ENCODE measurements around the gene RIMBP2. TPM values are rescaled to one million over a fixed set of nuclear protein-coding genes. Genes with fewer than 3 reads are reported as not detected.

RIMBP2 gene
- total RNA-seq, 1 experiment from 2014 or later: not detected

GRCh38 chr12:130523863-130524614 lies 192.1 kb downstream of the RIMBP2 start:
- POLR2A ChIA-PET: no interaction called here
- TF ChIP-seq CTCF (IDR thresholded peaks at IDR 0.05; ENCODE audit: insufficient read depth in 1 of 2, low read depth in 1 of 2, low read length in 1 of 2, severe bottlenecking in 1 of 2, unreplicated experiment in 1 of 2): no peak
- no peak overlapping the region for H3K4me3 Mint-ChIP-seq (ENCODE audit: unreplicated experiment)

GRCh38 chr12:130523208-130523607 lies 192.9 kb downstream of the RIMBP2 start:
- Mint-ChIP-seq H3K9me3 (ENCODE audit: unreplicated experiment) (no peaks in the 10 kb centered on the region), H3K4me1 (ENCODE audit: low read depth, unreplicated experiment) (no peaks in the 10 kb centered on the region), H3K4me3 (ENCODE audit: unreplicated experiment) (no peak overlapping the region), H3K27ac (ENCODE audit: unreplicated experiment) (no peak overlapping the region), H3K27me3 (ENCODE audit: insufficient read depth, unreplicated experiment) (peaks cover 16% of the 10 kb centered on the region), H3K36me3 (ENCODE audit: insufficient read depth, unreplicated experiment) (no peaks in the 10 kb centered on the region)
- intact Hi-C loops (cut with micrococcal nuclease; ENCODE audit: unreplicated experiment): no loop called here
- Histone ChIP-seq H3K9me3 (no peaks in the 10 kb centered on the region), H3K27me3 (replicated peaks; ENCODE audit: control insufficient read depth, insufficient read depth, low read length) (no peaks in the 10 kb centered on the region), H3K4me3 (ENCODE audit: low read depth, low read length) (no peak overlapping the region), H3K36me3 (ENCODE audit: control insufficient read depth, insufficient read depth, low read length) (no peaks in the 10 kb centered on the region), H3K4me1 (no peaks in the 10 kb centered on the region)
- no peak for TF ChIP-seq CTCF (IDR thresholded peaks at IDR 0.05; ENCODE audit: insufficient read depth in 1 of 2, low read depth in 1 of 2, low read length in 1 of 2, severe bottlenecking in 1 of 2, unreplicated experiment in 1 of 2)
- ChIA-PET CTCF (no interaction called here), POLR2A (no interaction called here)
- no peak for DNase-seq
- no TSS peak for BruUV-seq (replicated peaks)

More at GRCh38 chr12:130523863-130524614, 192.1 kb downstream of the RIMBP2 start:
- Mint-ChIP-seq H3K27ac (ENCODE audit: unreplicated experiment) (no peak overlapping the region), H3K4me1 (ENCODE audit: low read depth, unreplicated experiment) (no peaks in the 10 kb centered on the region), H3K27me3 (ENCODE audit: insufficient read depth, unreplicated experiment) (peaks cover 16% of the 10 kb centered on the region), H3K9me3 (ENCODE audit: unreplicated experiment) (no peaks in the 10 kb centered on the region), H3K36me3 (ENCODE audit: insufficient read depth, unreplicated experiment) (no peaks in the 10 kb centered on the region)
- BruUV-seq (replicated peaks): no TSS peak
- CTCF ChIA-PET: no interaction called here
- intact Hi-C loops (cut with micrococcal nuclease; ENCODE audit: unreplicated experiment): no loop called here
- H3K36me3 ChIP-seq (ENCODE audit: control insufficient read depth, insufficient read depth, low read length): no peaks in the 10 kb centered on the region
- DNase-seq: no peak
- no peaks in the 10 kb centered on the region for H3K4me1 ChIP-seq
- H3K9me3 ChIP-seq: no peaks in the 10 kb centered on the region
- H3K27me3 ChIP-seq (replicated peaks; ENCODE audit: control insufficient read depth, insufficient read depth, low read length): no peaks in the 10 kb centered on the region
- H3K4me3 ChIP-seq (ENCODE audit: low read depth, low read length): no peak overlapping the region

DNA sequence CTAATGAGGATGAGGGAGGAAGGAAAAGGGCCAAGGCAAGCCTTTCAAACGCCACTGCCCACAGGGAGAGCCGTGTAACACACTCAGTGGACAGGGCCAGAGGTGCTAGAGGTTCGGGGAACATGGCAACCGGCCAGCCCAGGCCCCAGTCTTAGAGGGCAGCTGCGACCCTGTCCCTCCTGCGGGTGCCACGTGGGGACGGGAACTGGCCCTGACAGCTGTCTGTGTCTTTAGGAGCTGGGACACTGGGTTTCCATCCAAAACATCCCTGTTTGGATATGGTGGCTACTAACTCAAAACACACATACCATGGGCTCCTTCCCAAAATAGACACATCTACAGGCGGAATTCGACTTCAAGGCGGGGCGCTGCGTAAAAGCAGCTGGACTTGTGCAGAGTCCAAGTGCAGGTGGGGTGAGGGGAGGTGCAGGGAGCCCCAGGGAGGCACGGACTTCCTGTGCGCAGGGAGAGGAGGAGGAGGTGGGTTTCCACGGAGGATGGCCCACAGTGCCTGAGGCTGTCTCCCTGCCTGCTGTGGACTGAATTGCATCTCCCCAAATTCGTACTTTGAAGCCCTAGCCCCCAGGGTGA lies 193.8 kb downstream of the RIMBP2 start:
- DNase-seq: no peak
- Histone ChIP-seq H3K36me3 (ENCODE audit: control insufficient read depth, insufficient read depth, low read length) (no peaks in the 10 kb centered on the region), H3K4me1 (no peaks in the 10 kb centered on the region), H3K9me3 (no peaks in the 10 kb centered on the region), H3K4me3 (ENCODE audit: low read depth, low read length) (no peak overlapping the region), H3K27me3 (replicated peaks; ENCODE audit: control insufficient read depth, insufficient read depth, low read length) (no peaks in the 10 kb centered on the region)
- no peak overlapping the region for H3K27ac Mint-ChIP-seq (ENCODE audit: unreplicated experiment)
- no peak for TF ChIP-seq CTCF (IDR thresholded peaks at IDR 0.05; ENCODE audit: insufficient read depth in 1 of 2, low read depth in 1 of 2, low read length in 1 of 2, severe bottlenecking in 1 of 2, unreplicated experiment in 1 of 2)
- peaks cover 16% of the 10 kb centered on the region for H3K27me3 Mint-ChIP-seq (ENCODE audit: insufficient read depth, unreplicated experiment)
- no TSS peak for BruUV-seq (replicated peaks)
- H3K36me3 Mint-ChIP-seq (ENCODE audit: insufficient read depth, unreplicated experiment): no peaks in the 10 kb centered on the region
- no peaks in the 10 kb centered on the region for H3K4me1 Mint-ChIP-seq (ENCODE audit: low read depth, unreplicated experiment)
- intact Hi-C loops (cut with micrococcal nuclease; ENCODE audit: unreplicated experiment): no loop called here
- CTCF ChIA-PET: no interaction called here
- no peak overlapping the region for H3K4me3 Mint-ChIP-seq (ENCODE audit: unreplicated experiment)
- H3K9me3 Mint-ChIP-seq (ENCODE audit: unreplicated experiment): no peaks in the 10 kb centered on the region
- POLR2A ChIA-PET: no interaction called here

All from Caco-2 (cell line).